ENCODE measurements around the gene GABRD. TPM values are rescaled to one million over a fixed set of nuclear protein-coding genes. Genes with fewer than 3 reads are reported as not detected.

Gene GABRD
- total RNA-seq, 2 donors from 2014 or later: not detected

- no peaks in the 10 kb centered on the region for H3K9me3 ChIP-seq
- H3K4me3 ChIP-seq: no peak overlapping the region
- H3K4me1 ChIP-seq: peaks cover 6% of the 10 kb centered on the region
- no peak for TF ChIP-seq POLR2A (IDR thresholded peaks at IDR 0.05)
- TF ChIP-seq CTCF (IDR thresholded peaks at IDR 0.05): no peak
- 48 to 62% methylated on average over 20 to 27 of the region's 29 CpGs for whole genome bisulfite sequencing, 2 donors
- DNase-seq (no peak), ATAC-seq (no peak)
- H3K27me3 ChIP-seq: no peaks in the 10 kb centered on the region
- H3K27ac ChIP-seq: no peak overlapping the region
- no peaks in the 10 kb centered on the region for H3K36me3 ChIP-seq (replicated peaks in 1 of 2; ENCODE audit: insufficient read depth in 1 of 2, low read depth in 2 of 2)
- intact Hi-C loops (cut with DNase I): no loop called here
Measured at GRCh38 chr1:1988061-1988945, 30.8 kb upstream of the GABRD start.

- peak; percentile 11 to 37 (median 26) for DNase-seq
- intact Hi-C loops (cut with DNase I): no loop called here
Measured at GRCh38 chr1:1989102-1989542, 30.0 kb upstream of the GABRD start.

GRCh38 chr1:1989789-1990188 is 29.4 kb upstream of the GABRD start:
- intact Hi-C loops (cut with DNase I): no loop called here
- WGBS, 2 donors: 74 to 81% methylated on average over 9 of the region's 9 CpGs
- Histone ChIP-seq H3K4me1 (peaks cover 6% of the 10 kb centered on the region), H3K36me3 (replicated peaks in 1 of 2; ENCODE audit: insufficient read depth in 1 of 2, low read depth in 2 of 2) (no peaks in the 10 kb centered on the region), H3K27me3 (no peaks in the 10 kb centered on the region), H3K9me3 (no peaks in the 10 kb centered on the region), H3K4me3 (no peak overlapping the region), H3K27ac (peak overlapping the region in 2 of 4 donors; percentile 25 to 53)
- no peak for ATAC-seq
- no peak for DNase-seq
- no peak for TF ChIP-seq CTCF (IDR thresholded peaks at IDR 0.05)
- TF ChIP-seq POLR2A (IDR thresholded peaks at IDR 0.05): no peak

More at GRCh38 chr1:1989102-1989542, 30.0 kb upstream of the GABRD start:
- no peak overlapping the region for H3K4me3 ChIP-seq
- H3K9me3 ChIP-seq: no peaks in the 10 kb centered on the region
- H3K27me3 ChIP-seq: no peaks in the 10 kb centered on the region
- WGBS, 2 donors: 19 to 25% methylated on average over 19 to 22 of the region's 22 CpGs
- TF ChIP-seq POLR2A (IDR thresholded peaks at IDR 0.05) (no peak), CTCF (IDR thresholded peaks at IDR 0.05) (no peak)
- H3K27ac ChIP-seq: peak overlapping the region in 1 of 4 donors; percentile 53
- ATAC-seq: peak; percentile 25
- no peaks in the 10 kb centered on the region for H3K36me3 ChIP-seq (replicated peaks in 1 of 2; ENCODE audit: insufficient read depth in 1 of 2, low read depth in 2 of 2)
- peaks cover 6% of the 10 kb centered on the region for H3K4me1 ChIP-seq

GRCh38 chr1:1990222-1990621 is 28.9 kb upstream of the GABRD start:
- Histone ChIP-seq H3K4me3 (no peak overlapping the region), H3K27ac (peak overlapping the region in 2 of 4 donors; percentile 25 to 53), H3K4me1 (peaks cover 6% of the 10 kb centered on the region), H3K9me3 (no peaks in the 10 kb centered on the region), H3K36me3 (replicated peaks in 1 of 2; ENCODE audit: insufficient read depth in 1 of 2, low read depth in 2 of 2) (no peaks in the 10 kb centered on the region), H3K27me3 (no peaks in the 10 kb centered on the region)
- DNase-seq: no peak
- intact Hi-C loops (cut with DNase I): no loop called here
- 45 to 56% methylated on average over 10 of the region's 10 CpGs for WGBS, 2 donors
- peak; percentile 53 for ATAC-seq
- TF ChIP-seq CTCF (IDR thresholded peaks at IDR 0.05) (no peak), POLR2A (IDR thresholded peaks at IDR 0.05) (no peak)

All from body of pancreas (tissue), 4 donors.